IPS DF 6.9 (cell line): ENCODE data around the gene CAVIN2.

Experiments used
- DNase-seq: peaks from one replicate; pipeline ENCODE4 v3.0.0-alpha.2; 2013; ENCODE audit warnings: low read depth, low spot score
- H3K27ac ChIP-seq: one replicate; pipeline ENCODE4 v1.5.1; 2013; ENCODE audit warnings: low read length, control low read depth
- H3K27me3 ChIP-seq: 2 replicates; pipeline ENCODE4 v1.6.1; 2013; ENCODE audit warnings: mild to moderate bottlenecking, low read length; ENCODE audit not compliant: control insufficient read depth, insufficient read depth
- H3K36me3 ChIP-seq: 2 replicates; pipeline ENCODE4 v1.6.1; 2013; ENCODE audit warnings: low read length; ENCODE audit not compliant: control insufficient read depth, insufficient read depth
- H3K4me1 ChIP-seq: 2 replicates; pipeline ENCODE4 v1.6.1; 2013; ENCODE audit warnings: low read length; ENCODE audit not compliant: control insufficient read depth, insufficient read depth
- H3K4me3 ChIP-seq: 2 replicates; pipeline ENCODE4 v1.5.1; 2013; ENCODE audit warnings: mild to moderate bottlenecking, low read length
- H3K9me3 ChIP-seq: 2 replicates; pipeline ENCODE4 v1.6.1; 2013; ENCODE audit warnings: low read length, inconsistent platforms; ENCODE audit not compliant: control insufficient read depth, insufficient read depth
- WGBS: extraction: QIAGEN DNeasy Blood & Tissue Kit; methylation state at CpG from one replicate; pipeline ENCODE4 v1.1.7; 2013; ENCODE audit warnings: mixed read lengths, missing lambda C conversion rate; ENCODE audit not compliant: insufficient read length, insufficient coverage; 5-methylcytosine and 5-hydroxymethylcytosine counted together

Gene CAVIN2

DNA sequence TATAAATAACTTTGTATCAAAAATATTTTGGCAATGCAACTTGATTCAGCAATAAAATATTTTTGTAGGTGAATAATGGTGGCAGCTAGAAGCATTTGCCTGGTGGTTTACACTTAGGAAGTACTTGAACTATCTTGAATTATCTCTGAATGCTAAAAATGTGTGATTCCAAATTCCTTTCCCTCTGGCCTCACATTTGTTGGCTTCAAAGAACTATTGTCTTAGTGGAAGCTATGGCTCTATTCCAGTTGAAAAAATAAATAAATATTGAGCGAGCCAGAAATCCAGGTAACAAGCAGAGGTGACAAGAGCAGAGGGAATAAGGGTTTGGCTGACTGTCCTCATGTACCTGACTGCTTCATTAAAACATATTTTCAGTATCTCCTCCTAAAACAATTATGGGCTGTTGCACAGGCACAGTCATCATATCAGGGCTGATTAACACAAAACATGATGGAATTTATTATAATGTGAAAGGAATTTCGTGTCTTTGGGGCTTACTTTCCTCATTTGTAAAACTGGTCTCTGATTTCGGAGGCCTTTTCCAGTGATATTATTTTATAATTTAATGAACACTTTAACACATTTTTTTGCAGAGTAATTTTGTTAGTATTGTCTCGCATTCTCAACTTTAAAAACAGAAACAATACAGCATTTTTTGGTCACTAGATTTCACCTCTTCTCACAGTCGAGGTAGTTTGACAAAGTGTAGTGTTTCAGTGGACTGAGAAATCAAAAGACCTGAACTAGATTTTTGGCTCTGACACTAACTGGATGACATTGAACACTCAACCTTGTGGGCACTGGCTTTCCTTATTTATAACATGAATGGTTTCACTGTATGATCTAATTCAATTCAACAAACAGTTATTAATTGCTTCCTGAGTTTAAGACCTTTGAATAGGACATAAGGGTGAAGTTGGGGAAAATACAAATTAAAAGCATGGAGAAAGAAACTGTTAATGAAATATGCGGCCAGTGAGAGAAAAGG lies 7.8 kb upstream of the CAVIN2 start:
- H3K4me1 ChIP-seq: no peaks in the 10 kb centered on the region
- H3K36me3 ChIP-seq: no peaks in the 10 kb centered on the region
- H3K4me3 ChIP-seq: no peak overlapping the region
- H3K9me3 ChIP-seq: no peaks in the 10 kb centered on the region
- WGBS: no CpG with 5 or more reads among the region's 6 CpGs
- no peaks in the 10 kb centered on the region for H3K27me3 ChIP-seq
- DNase-seq: no peak
- no peak overlapping the region for H3K27ac ChIP-seq

DNA sequence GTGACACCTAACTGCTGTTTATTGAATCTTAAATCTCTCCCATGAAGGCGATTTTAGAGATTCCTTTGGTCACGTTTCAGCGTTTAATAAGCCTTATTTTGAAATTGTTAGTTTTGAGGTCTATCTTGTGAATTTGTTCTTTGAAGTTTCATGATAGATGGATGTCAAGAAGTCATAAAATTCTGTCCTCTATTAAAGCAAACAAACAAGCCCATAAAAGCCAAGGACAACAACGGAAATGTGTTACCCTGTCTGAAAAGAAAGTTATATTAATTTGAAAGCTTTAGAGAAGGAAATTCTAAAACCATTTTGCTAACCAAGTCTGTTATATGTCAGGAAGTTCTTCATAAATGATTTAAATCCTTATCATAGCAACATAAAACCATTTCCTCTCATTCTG lies 7.0 kb upstream of the CAVIN2 start:
- no peaks in the 10 kb centered on the region for H3K9me3 ChIP-seq
- no peak for DNase-seq
- H3K27ac ChIP-seq: no peak overlapping the region
- no peaks in the 10 kb centered on the region for H3K36me3 ChIP-seq
- H3K4me1 ChIP-seq: no peaks in the 10 kb centered on the region
- no peak overlapping the region for H3K4me3 ChIP-seq
- H3K27me3 ChIP-seq: no peaks in the 10 kb centered on the region
- no CpG with 5 or more reads among the region's 4 CpGs for WGBS

DNA sequence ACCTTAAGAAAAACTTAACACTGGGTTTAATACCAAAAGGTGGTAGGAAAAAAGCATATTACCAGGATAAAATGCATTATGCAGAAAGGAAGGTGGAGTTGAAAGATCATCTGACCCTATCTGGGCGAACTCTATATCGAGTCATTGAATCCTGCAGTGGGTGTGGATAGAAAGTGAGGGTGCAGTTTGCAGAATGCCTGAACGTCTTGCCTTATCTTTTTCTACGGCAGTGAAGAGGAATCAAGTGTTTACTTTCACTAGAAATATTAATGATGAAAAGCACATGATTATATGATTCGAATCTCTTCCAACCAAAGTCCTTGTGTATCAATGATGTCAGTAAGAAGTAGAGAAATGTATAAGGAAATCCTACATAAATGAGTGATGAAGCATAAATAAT lies 4.3 kb upstream of the CAVIN2 start:
- no peak for DNase-seq
- 0 out of 2 replicates have a peak, but pooled peaks cover 2% of the 10 kb centered on the region for H3K4me1 ChIP-seq
- H3K36me3 ChIP-seq: no peaks in the 10 kb centered on the region
- no peaks in the 10 kb centered on the region for H3K9me3 ChIP-seq
- no peak overlapping the region for H3K27ac ChIP-seq
- no peak overlapping the region for H3K4me3 ChIP-seq
- H3K27me3 ChIP-seq: no peaks in the 10 kb centered on the region
- no CpG with 5 or more reads among the region's 5 CpGs for WGBS

DNA sequence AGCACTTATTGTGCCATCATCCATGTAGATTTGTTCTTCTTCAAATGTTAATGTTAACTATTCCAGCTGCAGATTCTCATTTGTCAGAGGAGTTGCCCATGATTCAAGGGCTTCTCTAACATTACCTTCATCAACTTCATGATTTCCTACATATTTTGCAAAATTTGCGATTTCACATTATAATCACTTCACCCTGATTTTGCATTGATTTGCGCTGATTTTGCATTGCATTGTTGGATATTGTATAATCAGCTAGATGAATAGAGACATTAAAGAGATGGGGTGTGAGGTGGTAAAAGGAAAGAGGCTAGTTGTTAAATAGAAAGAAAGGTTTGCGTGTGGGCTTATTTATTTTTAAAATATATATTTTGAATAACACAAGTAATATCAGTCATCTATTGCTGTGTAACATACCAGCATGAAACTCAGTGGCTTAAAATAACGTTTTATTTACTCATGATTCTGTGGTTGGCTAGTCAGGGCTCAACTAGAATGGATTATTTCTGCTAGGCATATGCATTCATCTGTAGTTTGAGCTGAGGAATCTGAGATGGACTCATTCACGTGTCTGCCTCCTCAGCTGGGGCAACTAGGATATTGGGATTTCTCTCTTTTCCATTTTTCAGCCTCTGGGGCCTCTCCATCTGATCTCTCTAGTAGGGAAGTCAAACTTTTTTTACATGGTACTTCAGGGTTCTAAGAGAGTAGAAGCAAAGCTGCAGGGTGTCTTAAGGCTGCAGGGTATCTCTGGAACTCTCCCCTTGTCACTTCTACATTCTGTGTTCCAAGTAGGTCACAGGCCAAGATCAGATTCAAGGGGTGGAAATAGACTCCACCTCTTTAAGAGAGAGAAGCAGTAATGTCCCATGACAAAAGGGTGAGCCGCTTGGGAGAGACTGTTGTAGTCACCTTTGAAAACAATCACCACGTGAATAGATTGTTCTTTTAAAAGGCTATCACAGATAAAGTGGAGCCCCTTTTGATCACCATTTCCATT lies 2.2 kb upstream of the CAVIN2 start:
- WGBS: 100% methylated on average over 2 of the region's 7 CpGs
- H3K9me3 ChIP-seq: no peaks in the 10 kb centered on the region
- no peak overlapping the region for H3K27ac ChIP-seq
- H3K4me3 ChIP-seq: no peak overlapping the region
- no peak for DNase-seq
- H3K36me3 ChIP-seq: no peaks in the 10 kb centered on the region
- H3K4me1 ChIP-seq: 0 out of 2 replicates have a peak, but pooled peaks cover 2% of the 10 kb centered on the region
- no peaks in the 10 kb centered on the region for H3K27me3 ChIP-seq

DNA sequence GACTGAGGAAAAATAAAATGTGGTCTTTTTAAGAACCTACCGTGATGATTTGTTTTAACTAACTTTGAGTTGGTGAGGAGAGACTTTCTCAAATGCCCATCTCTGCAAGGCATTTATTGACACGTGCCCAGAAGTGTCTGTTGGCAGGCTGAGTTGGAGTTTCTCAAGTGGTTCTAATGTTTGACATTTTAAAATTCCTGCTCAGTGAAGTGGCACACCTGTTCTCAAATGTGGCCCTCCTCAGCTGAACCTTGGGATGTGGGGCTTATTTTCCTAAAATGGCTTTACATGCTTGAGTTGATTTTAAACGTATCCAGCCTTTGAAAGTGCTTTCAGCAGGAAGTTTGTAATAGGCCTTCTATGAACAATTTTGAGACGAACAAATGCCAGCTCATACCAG lies 876 bp upstream of the CAVIN2 start:
- WGBS: no CpG with 5 or more reads among the region's 4 CpGs
- H3K4me3 ChIP-seq: no peak overlapping the region
- DNase-seq: no peak
- 0 out of 2 replicates have a peak, but pooled peaks cover 2% of the 10 kb centered on the region for H3K4me1 ChIP-seq
- H3K27ac ChIP-seq: no peak overlapping the region
- no peaks in the 10 kb centered on the region for H3K36me3 ChIP-seq
- H3K9me3 ChIP-seq: no peaks in the 10 kb centered on the region
- H3K27me3 ChIP-seq: no peaks in the 10 kb centered on the region

DNA sequence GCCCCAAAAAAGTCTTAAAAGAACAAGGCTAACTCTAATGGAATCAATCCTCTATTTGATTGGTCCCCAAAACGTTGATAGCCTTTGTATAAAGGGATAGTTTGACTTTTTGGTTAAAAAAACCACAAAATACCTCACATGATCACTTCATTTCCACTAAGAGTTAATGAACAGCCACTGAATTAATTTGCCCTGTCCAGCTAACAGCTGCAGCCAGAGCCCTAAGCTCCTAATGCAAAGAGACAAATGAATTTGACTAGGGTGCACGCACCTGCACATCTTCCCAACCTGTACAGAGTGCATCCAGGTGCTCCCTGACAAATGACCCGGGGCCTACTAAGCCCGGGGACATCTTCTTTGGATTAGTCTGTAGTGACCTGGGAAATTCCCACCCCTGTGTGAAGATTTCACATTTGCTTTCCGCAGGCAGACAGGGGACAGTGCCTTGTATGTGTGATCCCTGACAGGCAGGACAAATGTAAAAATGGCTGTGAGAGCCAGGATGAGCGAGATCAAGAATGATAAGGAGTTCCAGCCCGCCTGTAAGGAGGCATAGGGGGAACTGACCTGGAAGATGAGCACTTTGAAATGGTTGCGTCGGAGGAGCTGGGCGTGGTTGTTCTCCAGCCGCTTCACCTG lies 893 bp downstream of the CAVIN2 start:
- no CpG with 5 or more reads among the region's 11 CpGs for WGBS
- H3K36me3 ChIP-seq: no peaks in the 10 kb centered on the region
- no peaks in the 10 kb centered on the region for H3K9me3 ChIP-seq
- no peaks in the 10 kb centered on the region for H3K27me3 ChIP-seq
- 0 out of 2 replicates have a peak, but pooled peaks cover 2% of the 10 kb centered on the region for H3K4me1 ChIP-seq
- H3K27ac ChIP-seq: no peak overlapping the region
- DNase-seq: no peak
- no peak overlapping the region for H3K4me3 ChIP-seq

DNA sequence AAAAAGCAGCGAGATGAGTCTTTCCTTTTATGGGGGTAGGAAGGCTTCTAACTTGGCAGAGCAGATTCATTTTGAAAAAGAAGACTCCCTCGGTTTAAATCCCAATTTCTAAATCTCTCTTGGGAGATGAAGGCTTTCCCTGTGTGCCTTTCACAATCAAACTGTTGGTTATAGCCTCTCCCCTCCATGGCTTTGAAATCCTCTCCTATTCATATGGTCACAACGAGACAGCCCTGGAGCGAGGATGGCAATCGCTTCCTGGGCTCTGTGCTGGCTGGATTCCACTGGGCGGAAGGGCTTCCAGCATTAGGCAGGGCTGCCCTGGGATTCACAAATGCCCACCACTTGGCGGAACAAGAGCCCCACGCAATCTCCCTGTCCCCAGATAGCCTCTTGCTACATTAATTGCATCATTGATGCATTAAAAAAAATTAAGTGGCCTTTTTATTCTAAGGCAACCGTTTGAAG lies 1.6 kb downstream of the CAVIN2 start:
- WGBS: no CpG with 5 or more reads among the region's 9 CpGs
- no peak for DNase-seq
- H3K4me3 ChIP-seq: no peak overlapping the region

DNA sequence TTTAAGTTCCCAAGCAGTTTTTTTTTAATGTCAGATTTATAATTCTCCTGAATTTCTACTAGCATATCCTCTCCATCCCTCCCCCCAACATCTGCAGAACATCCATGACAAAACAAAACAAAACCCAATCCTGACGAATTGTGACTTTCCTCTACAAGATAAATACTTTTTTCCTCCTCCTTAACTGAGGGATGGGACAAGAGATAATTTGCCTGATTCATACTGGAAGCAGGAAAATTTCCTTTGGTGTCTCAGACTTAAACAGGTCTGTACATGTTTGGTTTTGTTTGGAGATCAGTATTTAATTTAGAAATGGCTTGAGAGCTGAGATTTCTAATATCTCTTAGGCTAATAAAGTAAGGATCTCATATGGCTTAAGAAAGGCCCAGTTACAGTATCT lies 2.2 kb downstream of the CAVIN2 start:
- 0 out of 2 replicates have a peak, but pooled peaks cover 2% of the 10 kb centered on the region for H3K4me1 ChIP-seq
- no peaks in the 10 kb centered on the region for H3K9me3 ChIP-seq
- DNase-seq: no peak
- WGBS: no CpG with 5 or more reads among the region's 1 CpG
- H3K27me3 ChIP-seq: no peaks in the 10 kb centered on the region
- H3K4me3 ChIP-seq: no peak overlapping the region
- no peak overlapping the region for H3K27ac ChIP-seq
- no peaks in the 10 kb centered on the region for H3K36me3 ChIP-seq

More for the DNA sequence above, 1.6 kb downstream of the CAVIN2 start:
- Histone ChIP-seq H3K27me3 (no peaks in the 10 kb centered on the region), H3K36me3 (no peaks in the 10 kb centered on the region), H3K4me1 (0 out of 2 replicates have a peak, but pooled peaks cover 2% of the 10 kb centered on the region), H3K9me3 (no peaks in the 10 kb centered on the region), H3K27ac (no peak overlapping the region)

DNA sequence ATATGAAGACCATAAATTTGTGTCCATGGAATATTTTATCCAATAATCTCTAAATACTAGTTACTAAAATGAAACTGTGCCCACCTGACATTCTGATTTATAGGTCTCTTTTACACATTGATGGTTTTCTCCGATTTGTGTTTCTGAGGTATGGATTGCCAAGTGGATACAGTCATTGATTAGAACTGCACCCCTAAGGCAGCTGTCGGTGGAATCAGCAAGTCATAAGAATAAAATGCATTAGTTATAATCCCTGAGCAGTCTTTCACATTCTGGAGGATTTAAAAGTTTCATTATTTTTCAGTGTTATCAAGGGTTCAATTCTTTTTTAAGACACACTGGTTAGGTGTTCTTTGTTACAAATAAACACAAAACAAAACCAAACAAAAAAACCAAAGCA lies 6.0 kb downstream of the CAVIN2 start:
- Histone ChIP-seq H3K4me3 (no peak overlapping the region), H3K9me3 (no peaks in the 10 kb centered on the region), H3K36me3 (no peaks in the 10 kb centered on the region), H3K27ac (no peak overlapping the region), H3K27me3 (no peaks in the 10 kb centered on the region), H3K4me1 (no peaks in the 10 kb centered on the region)
- WGBS: no CpG with 5 or more reads among the region's 2 CpGs
- no peak for DNase-seq
